ENCODE data around the gene ADGRF4. TPM values are rescaled to one million over a fixed set of nuclear protein-coding genes. Genes with fewer than 3 reads are reported as not detected.

Gene ADGRF4
- total RNA-seq, 1 experiment from 2014 or later = 0.10 TPM

DNA sequence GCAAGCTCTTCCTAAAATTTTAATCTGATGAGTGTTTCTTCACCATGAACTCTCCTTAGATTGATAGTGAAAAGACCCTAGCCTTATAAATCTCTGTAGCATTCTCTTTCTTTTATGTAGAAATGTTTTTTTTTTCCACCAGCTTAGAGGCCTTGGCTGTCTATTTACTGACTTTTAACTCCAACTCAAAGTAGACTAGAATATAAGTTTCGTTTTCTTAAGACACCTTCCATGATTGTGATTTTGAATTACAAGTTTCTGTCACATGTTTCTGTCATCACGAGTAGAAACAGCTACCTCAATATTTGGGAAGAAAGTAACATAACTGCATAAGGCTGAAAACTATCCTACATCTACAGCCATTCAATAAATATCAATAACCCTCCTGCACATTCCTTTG, 17.8 kb downstream of the ADGRF4 start:
- Histone ChIP-seq H3K4me1 (ENCODE audit: control insufficient read depth, insufficient read depth, low read length) (no peaks in the 10 kb centered on the region), H3K36me3 (ENCODE audit: control insufficient read depth, insufficient read depth, low read length) (no peaks in the 10 kb centered on the region), H3K9me3 (ENCODE audit: control insufficient read depth, insufficient read depth, low read depth, low read length) (no peaks in the 10 kb centered on the region), H3K4me3 (ENCODE audit: low read depth in 2 of 2, low read length in 2 of 2) (no peak overlapping the region), H3K27ac (ENCODE audit: low read length) (no peak overlapping the region), H3K27me3 (ENCODE audit: control insufficient read depth, insufficient read depth, low read length) (no peaks in the 10 kb centered on the region)
- TF ChIP-seq SIN3A (IDR thresholded peaks at IDR 0.05; ENCODE audit: borderline replicate concordance, insufficient read depth, low read depth, low read length) (no peak), POLR2AphosphoS5 (IDR thresholded peaks at IDR 0.05; ENCODE audit: low read depth, low read length) (no peak), TCF7L2 (IDR thresholded peaks at IDR 0.05; ENCODE audit: low read depth, low read length) (no peak)
- TF ChIP-seq, protein P1, sequence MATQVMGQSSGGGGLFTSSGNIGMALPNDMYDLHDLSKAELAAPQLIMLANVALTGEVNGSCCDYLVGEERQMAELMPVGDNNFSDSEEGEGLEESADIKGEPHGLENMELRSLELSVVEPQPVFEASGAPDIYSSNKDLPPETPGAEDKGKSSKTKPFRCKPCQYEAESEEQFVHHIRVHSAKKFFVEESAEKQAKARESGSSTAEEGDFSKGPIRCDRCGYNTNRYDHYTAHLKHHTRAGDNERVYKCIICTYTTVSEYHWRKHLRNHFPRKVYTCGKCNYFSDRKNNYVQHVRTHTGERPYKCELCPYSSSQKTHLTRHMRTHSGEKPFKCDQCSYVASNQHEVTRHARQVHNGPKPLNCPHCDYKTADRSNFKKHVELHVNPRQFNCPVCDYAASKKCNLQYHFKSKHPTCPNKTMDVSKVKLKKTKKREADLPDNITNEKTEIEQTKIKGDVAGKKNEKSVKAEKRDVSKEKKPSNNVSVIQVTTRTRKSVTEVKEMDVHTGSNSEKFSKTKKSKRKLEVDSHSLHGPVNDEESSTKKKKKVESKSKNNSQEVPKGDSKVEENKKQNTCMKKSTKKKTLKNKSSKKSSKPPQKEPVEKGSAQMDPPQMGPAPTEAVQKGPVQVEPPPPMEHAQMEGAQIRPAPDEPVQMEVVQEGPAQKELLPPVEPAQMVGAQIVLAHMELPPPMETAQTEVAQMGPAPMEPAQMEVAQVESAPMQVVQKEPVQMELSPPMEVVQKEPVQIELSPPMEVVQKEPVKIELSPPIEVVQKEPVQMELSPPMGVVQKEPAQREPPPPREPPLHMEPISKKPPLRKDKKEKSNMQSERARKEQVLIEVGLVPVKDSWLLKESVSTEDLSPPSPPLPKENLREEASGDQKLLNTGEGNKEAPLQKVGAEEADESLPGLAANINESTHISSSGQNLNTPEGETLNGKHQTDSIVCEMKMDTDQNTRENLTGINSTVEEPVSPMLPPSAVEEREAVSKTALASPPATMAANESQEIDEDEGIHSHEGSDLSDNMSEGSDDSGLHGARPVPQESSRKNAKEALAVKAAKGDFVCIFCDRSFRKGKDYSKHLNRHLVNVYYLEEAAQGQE (IDR thresholded peaks at IDR 0.05; ENCODE audit: insufficient read depth in 1 of 2, low read depth in 2 of 2, low read length in 1 of 2) = no peak
- TF ChIP-seq, protein P2, sequence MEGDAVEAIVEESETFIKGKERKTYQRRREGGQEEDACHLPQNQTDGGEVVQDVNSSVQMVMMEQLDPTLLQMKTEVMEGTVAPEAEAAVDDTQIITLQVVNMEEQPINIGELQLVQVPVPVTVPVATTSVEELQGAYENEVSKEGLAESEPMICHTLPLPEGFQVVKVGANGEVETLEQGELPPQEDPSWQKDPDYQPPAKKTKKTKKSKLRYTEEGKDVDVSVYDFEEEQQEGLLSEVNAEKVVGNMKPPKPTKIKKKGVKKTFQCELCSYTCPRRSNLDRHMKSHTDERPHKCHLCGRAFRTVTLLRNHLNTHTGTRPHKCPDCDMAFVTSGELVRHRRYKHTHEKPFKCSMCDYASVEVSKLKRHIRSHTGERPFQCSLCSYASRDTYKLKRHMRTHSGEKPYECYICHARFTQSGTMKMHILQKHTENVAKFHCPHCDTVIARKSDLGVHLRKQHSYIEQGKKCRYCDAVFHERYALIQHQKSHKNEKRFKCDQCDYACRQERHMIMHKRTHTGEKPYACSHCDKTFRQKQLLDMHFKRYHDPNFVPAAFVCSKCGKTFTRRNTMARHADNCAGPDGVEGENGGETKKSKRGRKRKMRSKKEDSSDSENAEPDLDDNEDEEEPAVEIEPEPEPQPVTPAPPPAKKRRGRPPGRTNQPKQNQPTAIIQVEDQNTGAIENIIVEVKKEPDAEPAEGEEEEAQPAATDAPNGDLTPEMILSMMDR (IDR thresholded peaks at IDR 0.05) = no peak
- no peak for ATAC-seq
- intact Hi-C loops (cut with micrococcal nuclease; ENCODE audit: unreplicated experiment) = no loop called here
- ChIA-PET POLR2A (no interaction called here), CTCF (no interaction called here)
- in situ Hi-C loops (cut with HindIII; ENCODE audit: low pct_unique_long_range_greater_than_20kb, low sequenced_read_pairs) = no loop called here
- no TSS peak for BruUV-seq (replicated peaks)
- DNase-seq (ENCODE audit: low read depth, low spot score) = no peak

DNA sequence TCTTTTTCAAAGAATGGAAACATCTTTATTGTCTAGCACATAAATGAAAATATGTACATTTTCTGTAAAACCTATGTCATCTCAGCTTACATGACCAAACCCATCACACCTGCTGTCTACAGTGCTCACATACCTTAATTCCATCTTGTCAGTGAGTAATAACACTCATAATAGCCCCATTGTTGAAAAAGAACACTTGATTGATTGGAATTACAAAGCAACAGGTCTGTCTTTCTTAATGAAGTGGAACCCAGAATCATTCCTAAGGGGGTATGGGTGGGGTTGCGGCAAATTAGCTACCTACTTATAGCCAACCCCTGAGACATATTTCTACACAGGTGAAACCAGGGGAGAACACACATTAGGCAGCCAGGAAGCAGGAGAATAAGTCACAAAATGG, 20.2 kb downstream of the ADGRF4 start:
- ATAC-seq (no peak), DNase-seq (ENCODE audit: low read depth, low spot score) (no peak)
- no peaks in the 10 kb centered on the region for H3K36me3 ChIP-seq (ENCODE audit: control insufficient read depth, insufficient read depth, low read length)
- no peak overlapping the region for H3K4me3 ChIP-seq (ENCODE audit: low read depth in 2 of 2, low read length in 2 of 2)
- no peak overlapping the region for H3K27ac ChIP-seq (ENCODE audit: low read length)
- H3K9me3 ChIP-seq (ENCODE audit: control insufficient read depth, insufficient read depth, low read depth, low read length) = no peaks in the 10 kb centered on the region
- H3K4me1 ChIP-seq (ENCODE audit: control insufficient read depth, insufficient read depth, low read length) = no peaks in the 10 kb centered on the region
- in situ Hi-C loops (cut with HindIII; ENCODE audit: low pct_unique_long_range_greater_than_20kb, low sequenced_read_pairs) = no loop called here
- intact Hi-C loops (cut with micrococcal nuclease; ENCODE audit: unreplicated experiment) = no loop called here
- no TSS peak for BruUV-seq (replicated peaks)
- CTCF ChIA-PET = no interaction called here
- POLR2A ChIA-PET = no interaction called here
- TF ChIP-seq POLR2AphosphoS5 (IDR thresholded peaks at IDR 0.05; ENCODE audit: low read depth, low read length) = no peak
- H3K27me3 ChIP-seq (ENCODE audit: control insufficient read depth, insufficient read depth, low read length) = no peaks in the 10 kb centered on the region

DNA sequence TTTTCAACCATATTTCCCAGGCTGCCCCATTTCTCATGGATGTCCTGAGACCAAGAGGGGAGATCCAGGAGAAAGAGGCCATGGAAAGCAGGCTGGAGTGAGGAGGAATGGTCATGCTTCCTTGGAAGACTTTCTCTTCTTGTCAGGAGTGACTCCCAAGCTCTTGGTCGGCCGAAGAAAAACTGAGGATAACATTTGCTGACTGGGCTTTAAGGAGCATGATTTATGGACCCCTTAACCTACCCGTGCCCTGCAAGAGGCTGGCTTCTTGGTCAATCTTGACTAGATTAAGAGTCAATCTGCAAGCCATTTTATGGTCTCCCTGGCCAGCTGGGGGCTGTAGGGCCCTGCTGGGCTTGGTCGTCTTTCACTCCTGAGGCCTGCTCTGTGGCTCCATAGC, 22.8 kb downstream of the ADGRF4 start:
- no peaks in the 10 kb centered on the region for H3K4me1 ChIP-seq (ENCODE audit: control insufficient read depth, insufficient read depth, low read length)
- TF ChIP-seq, protein P2 (IDR thresholded peaks at IDR 0.05) = no peak
- TF ChIP-seq, protein P1 (IDR thresholded peaks at IDR 0.05; ENCODE audit: insufficient read depth in 1 of 2, low read depth in 2 of 2, low read length in 1 of 2) = no peak
- TF ChIP-seq TCF7L2 (IDR thresholded peaks at IDR 0.05; ENCODE audit: low read depth, low read length) (no peak), SIN3A (IDR thresholded peaks at IDR 0.05; ENCODE audit: borderline replicate concordance, insufficient read depth, low read depth, low read length) (no peak), POLR2AphosphoS5 (IDR thresholded peaks at IDR 0.05; ENCODE audit: low read depth, low read length) (no peak)
- no peaks in the 10 kb centered on the region for H3K9me3 ChIP-seq (ENCODE audit: control insufficient read depth, insufficient read depth, low read depth, low read length)
- CTCF ChIA-PET = no interaction called here
- H3K27ac ChIP-seq (ENCODE audit: low read length) = no peak overlapping the region
- no peak for DNase-seq (ENCODE audit: low read depth, low spot score)
- ATAC-seq = no peak
- in situ Hi-C loops (cut with HindIII; ENCODE audit: low pct_unique_long_range_greater_than_20kb, low sequenced_read_pairs) (no loop called here), intact Hi-C loops (cut with micrococcal nuclease; ENCODE audit: unreplicated experiment) (no loop called here)
- H3K36me3 ChIP-seq (ENCODE audit: control insufficient read depth, insufficient read depth, low read length) = no peaks in the 10 kb centered on the region
- no TSS peak for BruUV-seq (replicated peaks)
- no peak overlapping the region for H3K4me3 ChIP-seq (ENCODE audit: low read depth in 2 of 2, low read length in 2 of 2)
- POLR2A ChIA-PET = no interaction called here
- H3K27me3 ChIP-seq (ENCODE audit: control insufficient read depth, insufficient read depth, low read length) = no peaks in the 10 kb centered on the region
